Eye (tissue), 1 donor: Measurements from ENCODE around the gene TLL1.
A peak's percentile ranks its signal among the peaks of the same experiment; 100 is the strongest.

Experiments used
- DNase-seq: peaks from one replicate; pipeline ENCODE4 v3.0.0-alpha.2; 2015

TLL1 gene

GRCh38 chr4:165872461-165873297, at the start of gene TLL1:
Gene TLL1, plus strand, starts transcription at chr4:165873237. Its CDS starts 668 bp downstream, at chr4:165873905.
- DNase-seq: peak; percentile 79

- DNase-seq: no peak
Observed at GRCh38 chr4:165826166-165826565, 46.9 kb upstream of the TLL1 start.

- no peak for DNase-seq
Observed at GRCh38 chr4:165827018-165827417, 46.0 kb upstream of the TLL1 start.

GRCh38 chr4:165828928-165829327, 44.1 kb upstream of the TLL1 start:
- peak; percentile 33 for DNase-seq

- DNase-seq: no peak
Observed at GRCh38 chr4:165834116-165834515, 38.9 kb upstream of the TLL1 start.

GRCh38 chr4:165838575-165838974, 34.5 kb upstream of the TLL1 start:
- no peak for DNase-seq

GRCh38 chr4:165839615-165840333, 33.3 kb upstream of the TLL1 start:
- no peak for DNase-seq

- DNase-seq: no peak
Observed at GRCh38 chr4:165842684-165843083, 30.4 kb upstream of the TLL1 start.

- no peak for DNase-seq
Observed at GRCh38 chr4:165844161-165844560, 28.9 kb upstream of the TLL1 start.

GRCh38 chr4:165851256-165851655, 21.8 kb upstream of the TLL1 start:
- DNase-seq: no peak

GRCh38 chr4:165855191-165855590, 17.8 kb upstream of the TLL1 start:
- no peak for DNase-seq

- no peak for DNase-seq
Observed at GRCh38 chr4:165861363-165861762, 11.7 kb upstream of the TLL1 start.

- DNase-seq: peak; percentile 42
Observed at GRCh38 chr4:165864271-165864670, 8.8 kb upstream of the TLL1 start.

GRCh38 chr4:165866019-165866650, 6.9 kb upstream of the TLL1 start:
- DNase-seq: no peak

GRCh38 chr4:165867961-165868360, 5.1 kb upstream of the TLL1 start:
- DNase-seq: no peak

- DNase-seq: peak; percentile 75
Observed at GRCh38 chr4:165873298-165874071, 448 bp downstream of the TLL1 start.

GRCh38 chr4:165874072-165874790, 1.2 kb downstream of the TLL1 start:
- peak; percentile 74 for DNase-seq

GRCh38 chr4:165874791-165875371, 1.8 kb downstream of the TLL1 start:
- peak; percentile 85 for DNase-seq

GRCh38 chr4:165875446-165875845, 2.4 kb downstream of the TLL1 start:
- no peak for DNase-seq

GRCh38 chr4:165877286-165877685, 4.2 kb downstream of the TLL1 start:
- DNase-seq: peak; percentile 43

GRCh38 chr4:165879641-165880040, 6.6 kb downstream of the TLL1 start:
- DNase-seq: peak; percentile 26

- DNase-seq: no peak
Observed at GRCh38 chr4:165894159-165894558, 21.1 kb downstream of the TLL1 start.
